H1 (cell line): ENCODE data around the gene LRPAP1. TPM values are rescaled to one million over a fixed set of nuclear protein-coding genes. Genes with fewer than 3 reads are reported as not detected.

ENCODE experiments used
- CTCF ChIA-PET: fragments of 300-600 bp; sonication (Branson Sonifier 250); formaldehyde crosslinking; loops from one replicate; lab custom pipeline; 2021; ENCODE audit not compliant: partially characterized antibody; lab: Charles Lee
- POLR2A ChIA-PET: fragments of 300-600 bp; sonication (Branson Sonifier 250); formaldehyde crosslinking; loops from one replicate; lab custom pipeline; 2021; ENCODE audit warnings: inconsistent platforms; ENCODE audit not compliant: partially characterized antibody; lab: Charles Lee
- DNase-seq, 2 experiments: peaks; one replicate each; pipeline versions ENCODE4 v3.0.0 to v3.0.0-alpha.2; 2010 to 2022; ENCODE audit warnings: low spot score in 2 of 2, low read depth in 1 of 2, mixed read lengths in 1 of 2
- FAIRE-seq: peaks from 2 replicates; lab custom pipeline; 2011; peaks lifted over from hg19 to GRCh38; lab: Jason Lieb, UNC
- H2AFZ ChIP-seq: 2 replicates; pipeline ENCODE4 v1.8.1; 2012; ENCODE audit warnings: low read length, inconsistent platforms
- H2AK5ac ChIP-seq: 2 replicates; pipeline ENCODE4 v1.6.1; 2013; ENCODE audit warnings: low read depth, low read length
- H2BK120ac ChIP-seq: replicated peaks from 2 replicates; pipeline ENCODE3; 2013; ENCODE audit warnings: low read depth, low read length, inconsistent platforms
- H2BK12ac ChIP-seq: 2 replicates; pipeline ENCODE4 v1.6.1; 2013; ENCODE audit warnings: low read depth, low read length
- H2BK15ac ChIP-seq: 2 replicates; pipeline ENCODE4 v1.6.1; 2013; ENCODE audit warnings: low read length
- H2BK20ac ChIP-seq: 2 replicates; pipeline ENCODE4 v1.6.1; 2013; ENCODE audit warnings: low read length
- H2BK5ac ChIP-seq: 2 replicates; pipeline ENCODE4 v1.6.1; 2013; ENCODE audit warnings: low read depth, low read length
- H3K14ac ChIP-seq: 2 replicates; pipeline ENCODE4 v1.6.1; 2013; ENCODE audit warnings: inconsistent platforms; ENCODE audit not compliant: insufficient read length
- H3K18ac ChIP-seq: 2 replicates; pipeline ENCODE4 v1.6.1; 2013; ENCODE audit warnings: low read length; ENCODE audit errors: extremely low read depth
- H3K23ac ChIP-seq: 2 replicates; pipeline ENCODE4 v1.6.1; 2013; ENCODE audit warnings: inconsistent platforms; ENCODE audit not compliant: insufficient read length
- H3K23me2 ChIP-seq: 2 replicates; pipeline ENCODE4 v1.6.1; 2013; ENCODE audit warnings: low read depth, low read length
- H3K27ac ChIP-seq: 2 replicates; pipeline ENCODE4 v1.6.1; 2011; ENCODE audit warnings: low read depth, low read length, inconsistent platforms
- H3K27me3 ChIP-seq, 4 experiments: replicated peaks in 1 of 4; 1 replicate in 1 of 4; 2 replicates in 3 of 4; pipeline versions ENCODE4 v1.6.1 to v1.8.1; 2011 to 2013; ENCODE audit warnings: low read length in 3 of 4, mild to moderate bottlenecking in 3 of 4, inconsistent platforms in 2 of 4, mixed read lengths in 2 of 4, moderate library complexity in 1 of 4; ENCODE audit not compliant: control insufficient read depth in 3 of 4, insufficient read depth in 3 of 4; ENCODE audit errors: extremely low read depth in 1 of 4
- H3K36me3 ChIP-seq, 4 experiments: 2 replicates each; pipeline versions ENCODE4 v1.6.1 to v1.8.1; 2011 to 2013; ENCODE audit warnings: mild to moderate bottlenecking in 4 of 4, low read length in 3 of 4, moderate library complexity in 2 of 4, control low read depth in 1 of 4, inconsistent platforms in 1 of 4; ENCODE audit not compliant: insufficient read depth in 4 of 4, control insufficient read depth in 2 of 4
- H3K4ac ChIP-seq: replicated peaks from 2 replicates; pipeline ENCODE3; 2013; ENCODE audit warnings: low read length, low read depth, mixed read lengths, inconsistent platforms; ENCODE audit not compliant: insufficient read length
- H3K4me1 ChIP-seq, 4 experiments: replicated peaks in 1 of 4; 1 replicate in 1 of 4; 2 replicates in 3 of 4; pipeline versions ENCODE4 v1.6.1 to v1.8.1; 2011 to 2013; ENCODE audit warnings: low read length in 3 of 4, inconsistent platforms in 2 of 4, mixed read lengths in 1 of 4; ENCODE audit not compliant: insufficient read depth in 4 of 4, control insufficient read depth in 3 of 4
- H3K4me2 ChIP-seq, 2 experiments: 2 replicates each; pipeline versions ENCODE4 v1.6.1 to v1.8.1; 2011 to 2013; ENCODE audit warnings: low read depth in 2 of 2, low read length in 2 of 2, control low read depth in 1 of 2, inconsistent platforms in 1 of 2, mild to moderate bottlenecking in 1 of 2; ENCODE audit not compliant: insufficient read depth in 1 of 2
- H3K4me3 ChIP-seq, 4 experiments: fragments of 200-600, 300-600 bp in 1 of 4; sonication (generic), shearing (Covaris generic), sonication (Bioruptor Twin) in 1 of 4; 2 replicates each; pipeline versions ENCODE4 v1.5.1 to v1.8.1; 2011 to 2016; ENCODE audit warnings: low read length in 4 of 4, low read depth in 3 of 4, control low read depth in 2 of 4, inconsistent platforms in 2 of 4, mild to moderate bottlenecking in 2 of 4, mixed read lengths in 1 of 4, moderate library complexity in 1 of 4; ENCODE audit not compliant: insufficient read depth in 2 of 4; ENCODE audit errors: extremely low read depth in 1 of 4
- H3K56ac ChIP-seq: replicated peaks from 2 replicates; pipeline ENCODE3; 2013; ENCODE audit warnings: low read depth, mild to moderate bottlenecking, mixed read lengths, low read length, inconsistent platforms; ENCODE audit not compliant: insufficient read length
- H3K79me1 ChIP-seq: 2 replicates; pipeline ENCODE4 v1.6.1; 2013; ENCODE audit warnings: low read depth, low read length, control low read depth
- H3K79me2 ChIP-seq, 2 experiments: 2 replicates each; pipeline versions ENCODE4 v1.6.1 to v1.8.1; 2012 to 2013; ENCODE audit warnings: low read length in 2 of 2, mild to moderate bottlenecking in 2 of 2, inconsistent platforms in 1 of 2; ENCODE audit not compliant: insufficient read depth in 2 of 2, control insufficient read depth in 1 of 2
- H3K9ac ChIP-seq, 4 experiments: replicated peaks in 1 of 4; 1 replicate in 1 of 4; 2 replicates in 3 of 4; pipeline versions ENCODE4 v1.6.1 to v1.8.1; 2011 to 2013; ENCODE audit warnings: low read depth in 3 of 4, low read length in 3 of 4, control low read depth in 2 of 4, mild to moderate bottlenecking in 2 of 4, moderate library complexity in 2 of 4, inconsistent platforms in 1 of 4; ENCODE audit errors: extremely low read depth in 1 of 4
- H3K9me3 ChIP-seq, 2 experiments: 2 replicates each; pipeline versions ENCODE4 v1.6.1 to v1.8.1; 2012 to 2013; ENCODE audit warnings: mild to moderate bottlenecking in 2 of 2, moderate library complexity in 2 of 2, control low read depth in 1 of 2, inconsistent platforms in 1 of 2, low read depth in 1 of 2, low read length in 1 of 2, mixed read lengths in 1 of 2; ENCODE audit not compliant: insufficient read depth in 2 of 2
- H4K20me1 ChIP-seq, 2 experiments: replicated peaks in 1 of 2; 2 replicates each; pipeline versions ENCODE3 to v1.8.1; 2011 to 2013; ENCODE audit warnings: inconsistent platforms in 2 of 2, low read length in 2 of 2, mild to moderate bottlenecking in 1 of 2; ENCODE audit not compliant: insufficient read depth in 2 of 2, control insufficient read depth in 1 of 2
- H4K5ac ChIP-seq: 2 replicates; pipeline ENCODE4 v1.6.1; 2013; ENCODE audit warnings: low read length, low read depth, mixed read lengths, inconsistent platforms; ENCODE audit not compliant: insufficient read length
- H4K8ac ChIP-seq: 2 replicates; pipeline ENCODE4 v1.8.0; 2013; ENCODE audit warnings: mild to moderate bottlenecking, moderate library complexity, low read length, inconsistent platforms; ENCODE audit not compliant: insufficient read depth; ENCODE audit errors: extremely low read depth
- H4K91ac ChIP-seq: replicated peaks from 2 replicates; pipeline ENCODE3; 2013; ENCODE audit warnings: low read length, mixed read lengths, inconsistent platforms; ENCODE audit not compliant: insufficient read length
- SIRT6 ChIP-seq: IDR thresholded peaks from one replicate; pipeline ENCODE4 v1.7.1; 2012; ENCODE audit warnings: low read length, inconsistent platforms
- WGBS, 2 experiments: shearing (Covaris generic) in 1 of 2; methylation state at CpG; one replicate each; pipeline versions ENCODE4 v1.1.6 to v1.1.7; 2013 to 2015; ENCODE audit warnings: low lambda C conversion rate in 2 of 2, mixed read lengths in 2 of 2, inconsistent platforms in 1 of 2, low coverage in 1 of 2, missing lambda C conversion rate in 1 of 2; ENCODE audit not compliant: insufficient replicate concordance in 2 of 2, insufficient coverage in 1 of 2, insufficient read length in 1 of 2; ENCODE audit errors: extremely low coverage in 1 of 2, missing lambda C conversion rate in 1 of 2; 5-methylcytosine and 5-hydroxymethylcytosine counted together
- polyA plus RNA-seq, 7 experiments: library from polyadenylated mRNA; depleted of rRNA in 3 of 7; stranded (reverse) in 5 of 7; unstranded in 2 of 7; fragments of >200 nt in 5 of 7; fragments of 200-250 nt in 2 of 7; gene quantifications; 1 replicate in 5 of 7; 2 replicates in 1 of 7; 4 replicates in 1 of 7; pipeline versions ENCODE4 v1.2.1 to v1.2.3, GENCODE V29; 2011 to 2013; ENCODE audit warnings: missing spikeins in 2 of 7, mixed read lengths in 2 of 7
- total RNA-seq: library from RNA; stranded (reverse); fragmentation: NEBNext Ultra II Directional; extraction: Animal tissue kit (Norgen Biotek cat#: 25700); gene quantifications from 2 replicates; pipeline ENCODE4 v1.2.1, GENCODE V29; 2021

Gene LRPAP1
- total and polyA plus RNA-seq, 2 of the 8 experiments (the other 6 are each of a cell fraction or from before 2014, with no cell fraction given): 31.1 to 101 TPM

GRCh38 chr4:3497095-3497494 lies 35.1 kb downstream of the LRPAP1 start:
- no peak overlapping the region for H2AK5ac ChIP-seq
- H3K4me1 ChIP-seq: peaks cover 0 to 17% (median 8%) of the 10 kb centered on the region in 4 experiments; a peak in 5 of 7 replicates
- no peak overlapping the region for H3K23ac ChIP-seq
- H2AFZ ChIP-seq: no peak overlapping the region
- WGBS, 2 experiments: 79% methylated on average over 6 of the region's 6 CpGs; no CpG with 5 or more reads in 1 of the 2 experiments
- POLR2A ChIA-PET: interaction anchor here (1.2 kb wide), 1 partner anchor 16 kb away, joined by 3 read pairs; no protein-coding TSS in a partner anchor
- H3K4me3 ChIP-seq: no peak overlapping the region
- no peak overlapping the region for H3K9ac ChIP-seq
- H2BK5ac ChIP-seq: no peak overlapping the region
- CTCF ChIA-PET: interaction anchor here (0.6 kb wide), 1 partner anchor 141 kb away, joined by 4 read pairs; no protein-coding TSS in a partner anchor
- no peak overlapping the region for H3K4me2 ChIP-seq
- no peak overlapping the region for H4K5ac ChIP-seq
- H3K4ac ChIP-seq: no peak overlapping the region
- H4K20me1 ChIP-seq: peaks cover 21 to 43% of the 10 kb centered on the region in 2 experiments
- no peak overlapping the region for H2BK12ac ChIP-seq
- H2BK20ac ChIP-seq: no peak overlapping the region
- no peak overlapping the region for H3K56ac ChIP-seq
- no peak overlapping the region for H3K27ac ChIP-seq
- FAIRE-seq (no peak), DNase-seq (no peak)
- H3K79me1 ChIP-seq: no peaks in the 10 kb centered on the region; the same call in none of the 2 replicates
- no peak overlapping the region for H4K91ac ChIP-seq
- H2BK120ac ChIP-seq: no peak overlapping the region
- H3K23me2 ChIP-seq: no peaks in the 10 kb centered on the region
- H2BK15ac ChIP-seq: no peak overlapping the region
- peaks cover 31 to 63% (median 51%) of the 10 kb centered on the region in 4 experiments for H3K27me3 ChIP-seq
- H3K9me3 ChIP-seq: no peaks in the 10 kb centered on the region
- H3K18ac ChIP-seq: 0 out of 2 replicates have a peak overlapping the region, but pooled peaks have one; percentile 19
- no peak overlapping the region for H4K8ac ChIP-seq
- H3K14ac ChIP-seq: no peak overlapping the region
- no peaks in the 10 kb centered on the region for H3K36me3 ChIP-seq
- no peaks in the 10 kb centered on the region for H3K79me2 ChIP-seq
- TF ChIP-seq SIRT6: no peak
